AG20443 (cell line): Measurements from ENCODE around the gene DMBT1.

Experiments
- DNase-seq: peaks from one replicate; pipeline ENCODE4 v3.0.0; 2012; ENCODE audit warnings: low spot score, mixed read lengths

DMBT1 gene

GRCh38 chr10:122647383-122647968 is 86.9 kb downstream of the DMBT1 start:
- DNase-seq, result no peak

GRCh38 chr10:122648599-122649428 is 88.3 kb downstream of the DMBT1 start:
- peak; percentile 61 for DNase-seq

GRCh38 chr10:122649903-122650302 is 89.3 kb downstream of the DMBT1 start:
- no peak for DNase-seq

GRCh38 chr10:122650331-122650730 is 89.8 kb downstream of the DMBT1 start:
- DNase-seq, result no peak

- DNase-seq, result no peak
Measured at GRCh38 chr10:122655524-122656307, 95.2 kb downstream of the DMBT1 start.

- no peak for DNase-seq
Measured at GRCh38 chr10:122656308-122656705, 95.8 kb downstream of the DMBT1 start.

- DNase-seq, result no peak
Measured at GRCh38 chr10:122656741-122657140, 96.2 kb downstream of the DMBT1 start.

- no peak for DNase-seq
Measured at GRCh38 chr10:122657255-122657654, 96.7 kb downstream of the DMBT1 start.

GRCh38 chr10:122657729-122658128 is 97.2 kb downstream of the DMBT1 start:
- no peak for DNase-seq

GRCh38 chr10:122658356-122659049 is 97.9 kb downstream of the DMBT1 start:
- no peak for DNase-seq

- DNase-seq, result no peak
Measured at GRCh38 chr10:122659126-122659525, 98.6 kb downstream of the DMBT1 start.

GRCh38 chr10:122659651-122660050 is 99.1 kb downstream of the DMBT1 start:
- DNase-seq, result no peak

- DNase-seq, result no peak
Measured at GRCh38 chr10:122660696-122661095, 100.1 kb downstream of the DMBT1 start.

GRCh38 chr10:122662231-122662630 is 101.7 kb downstream of the DMBT1 start:
- no peak for DNase-seq

- DNase-seq, result no peak
Measured at GRCh38 chr10:122663516-122664130, 103.1 kb downstream of the DMBT1 start.

- no peak for DNase-seq
Measured at GRCh38 chr10:122664501-122664900, 103.9 kb downstream of the DMBT1 start.

GRCh38 chr10:122665329-122665860 is 104.8 kb downstream of the DMBT1 start:
- DNase-seq, result no peak

- no peak for DNase-seq
Measured at GRCh38 chr10:122665946-122666345, 105.4 kb downstream of the DMBT1 start.

GRCh38 chr10:122669045-122669444 is 108.5 kb downstream of the DMBT1 start:
- no peak for DNase-seq

- no peak for DNase-seq
Measured at GRCh38 chr10:122669842-122670241, 109.3 kb downstream of the DMBT1 start.

- no peak for DNase-seq
Measured at GRCh38 chr10:122671355-122671754, 110.8 kb downstream of the DMBT1 start.

GRCh38 chr10:122672655-122673054 is 112.1 kb downstream of the DMBT1 start:
- no peak for DNase-seq
